ENCODE measurements around the gene DLL1. TPM values are rescaled to one million over a fixed set of nuclear protein-coding genes. Genes with fewer than 3 reads are reported as not detected.

DLL1 gene
- polyA plus RNA-seq, 2 of the 4 experiments (the other 2 are of a cell fraction): 0.05 to 0.15 TPM

DNA sequence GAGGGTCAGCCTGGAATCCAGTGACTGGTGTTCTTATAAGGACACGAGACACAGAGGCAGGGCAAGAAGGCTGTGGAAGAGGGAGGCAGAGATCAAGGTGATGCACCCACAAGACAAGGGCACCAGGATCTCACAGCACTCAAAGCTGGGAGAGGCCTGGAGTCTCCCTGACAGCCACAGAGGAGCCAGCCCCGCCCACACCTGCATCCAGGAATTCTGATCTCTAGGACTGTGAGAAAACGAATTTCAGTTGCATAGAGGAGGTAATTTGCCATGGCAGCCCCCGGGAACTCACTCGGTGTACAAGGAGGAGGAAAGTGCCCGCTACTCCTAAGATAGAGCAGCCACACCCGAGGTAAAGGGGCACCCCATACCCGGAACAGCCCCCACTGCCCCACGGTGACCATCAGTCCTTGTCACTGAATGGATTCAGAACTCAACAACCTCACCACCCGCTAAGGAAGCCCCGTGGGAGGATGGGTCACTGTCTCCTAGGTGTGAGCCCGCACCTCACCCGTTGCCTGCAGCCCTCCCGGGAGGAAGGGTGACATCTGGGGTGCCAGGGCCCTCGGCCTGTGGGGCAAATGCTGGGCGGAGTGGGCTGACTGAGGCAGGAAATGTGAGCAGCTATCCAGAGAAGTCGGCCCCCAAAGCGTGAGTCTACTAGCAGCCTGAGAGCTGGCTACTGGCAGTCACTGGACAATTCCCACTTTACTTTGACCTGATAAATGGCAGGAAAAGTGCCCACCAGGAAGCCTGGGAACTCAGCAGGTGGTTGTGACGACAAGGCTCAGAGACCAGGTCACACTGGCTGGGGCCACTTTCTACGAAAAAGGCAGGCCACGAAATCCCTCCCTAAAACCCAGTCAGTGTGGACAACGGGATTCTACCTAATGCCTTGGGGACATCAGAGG, 22.4 kb downstream of the DLL1 start:
- H3K4me1 ChIP-seq: no peaks in the 10 kb centered on the region
- H3K4me2 ChIP-seq: no peak overlapping the region
- FAIRE-seq (no peak), DNase-seq (ENCODE audit: low read depth in 1 of 2, low spot score in 1 of 2) (no peak), ATAC-seq (no peak)
- 63% methylated on average over 9 of the region's 22 CpGs for WGBS (ENCODE audit: missing lambda C conversion rate)
- no peak overlapping the region for H3K27ac ChIP-seq
- ChIA-PET POLR2A (no interaction called here), CTCF (interaction anchor here (0.7 to 1.0 kb wide), 2 partner anchors 437 to 439 kb away, joined by 3 read pairs; no protein-coding TSS in a partner anchor)
- H3K4me3 ChIP-seq: no peak overlapping the region
- no peaks in the 10 kb centered on the region for H3K9me3 ChIP-seq
- no peak for TF ChIP-seq PHF8 (IDR thresholded peaks at IDR 0.05; ENCODE audit: borderline replicate concordance, low read depth)
- TF ChIP-seq KDM5A (IDR thresholded peaks at IDR 0.05): no peak
- no peak for TF ChIP-seq CBX8 (IDR thresholded peaks at IDR 0.05)
- no peak for TF ChIP-seq ZC3H11A (IDR thresholded peaks at IDR 0.05)
- TF ChIP-seq ZSCAN20 (CRISPR knock-in tag; IDR thresholded peaks at IDR 0.05): no peak
- no peak for TF ChIP-seq CHD4 (IDR thresholded peaks at IDR 0.05; ENCODE audit: borderline replicate concordance)
- TF ChIP-seq, protein P1, sequence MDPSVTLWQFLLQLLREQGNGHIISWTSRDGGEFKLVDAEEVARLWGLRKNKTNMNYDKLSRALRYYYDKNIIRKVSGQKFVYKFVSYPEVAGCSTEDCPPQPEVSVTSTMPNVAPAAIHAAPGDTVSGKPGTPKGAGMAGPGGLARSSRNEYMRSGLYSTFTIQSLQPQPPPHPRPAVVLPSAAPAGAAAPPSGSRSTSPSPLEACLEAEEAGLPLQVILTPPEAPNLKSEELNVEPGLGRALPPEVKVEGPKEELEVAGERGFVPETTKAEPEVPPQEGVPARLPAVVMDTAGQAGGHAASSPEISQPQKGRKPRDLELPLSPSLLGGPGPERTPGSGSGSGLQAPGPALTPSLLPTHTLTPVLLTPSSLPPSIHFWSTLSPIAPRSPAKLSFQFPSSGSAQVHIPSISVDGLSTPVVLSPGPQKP (IDR thresholded peaks at IDR 0.05; ENCODE audit: low read depth, low read length): no peak
- TF ChIP-seq EHMT2 (IDR thresholded peaks at IDR 0.05; ENCODE audit: low read depth): no peak

DNA sequence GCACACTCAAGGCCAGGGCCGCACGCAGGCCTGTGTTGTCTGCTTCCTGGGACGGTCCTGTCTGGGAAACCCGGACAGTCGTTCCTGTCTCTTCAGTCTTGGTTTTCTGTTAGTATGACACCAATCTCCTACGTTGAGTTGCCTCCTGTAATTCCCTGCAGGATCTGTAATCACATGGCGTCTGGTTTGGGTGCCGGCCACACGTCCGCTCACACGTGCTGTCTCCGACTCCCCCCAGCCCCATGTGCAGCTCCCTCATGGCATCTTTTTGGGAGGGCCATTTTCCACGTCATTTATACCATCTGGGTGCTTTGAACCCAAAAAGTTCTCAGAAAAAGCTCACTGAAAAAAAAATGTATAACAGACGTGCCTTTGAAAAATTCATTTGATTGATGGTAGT, 23.2 kb downstream of the DLL1 start:
- POLR2A ChIA-PET: no interaction called here
- Histone ChIP-seq H3K4me2 (no peak overlapping the region), H3K9me3 (no peaks in the 10 kb centered on the region), H3K4me1 (no peaks in the 10 kb centered on the region), H3K4me3 (no peak overlapping the region), H3K27ac (no peak overlapping the region)
- ATAC-seq (no peak), FAIRE-seq (no peak), DNase-seq (ENCODE audit: low read depth in 1 of 2, low spot score in 1 of 2) (no peak)
- CTCF ChIA-PET: interaction anchor here (1.0 kb wide), 1 partner anchor 437 kb away, joined by 3 read pairs; no protein-coding TSS in a partner anchor
- TF ChIP-seq HEYL (CRISPR knock-in tag; IDR thresholded peaks at IDR 0.05) (no peak), RAD21 (conservative IDR thresholded peaks at IDR 0.05 in 1 of 2, IDR thresholded peaks at IDR 0.05 in 1 of 2) (no peak), RFX5 (IDR thresholded peaks at IDR 0.05) (no peak), NFE2L2 (conservative IDR thresholded peaks at IDR 0.05; ENCODE audit: low read length) (no peak), FOSB (CRISPR knock-in tag; IDR thresholded peaks at IDR 0.05) (no peak), EHF (CRISPR knock-in tag; IDR thresholded peaks at IDR 0.05) (no peak)
- TF ChIP-seq, protein P2, sequence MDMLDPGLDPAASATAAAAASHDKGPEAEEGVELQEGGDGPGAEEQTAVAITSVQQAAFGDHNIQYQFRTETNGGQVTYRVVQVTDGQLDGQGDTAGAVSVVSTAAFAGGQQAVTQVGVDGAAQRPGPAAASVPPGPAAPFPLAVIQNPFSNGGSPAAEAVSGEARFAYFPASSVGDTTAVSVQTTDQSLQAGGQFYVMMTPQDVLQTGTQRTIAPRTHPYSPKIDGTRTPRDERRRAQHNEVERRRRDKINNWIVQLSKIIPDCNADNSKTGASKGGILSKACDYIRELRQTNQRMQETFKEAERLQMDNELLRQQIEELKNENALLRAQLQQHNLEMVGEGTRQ (IDR thresholded peaks at IDR 0.05): no peak
- TF ChIP-seq, protein P1 (IDR thresholded peaks at IDR 0.05; ENCODE audit: low read depth, low read length): no peak
- TF ChIP-seq, protein P3, sequence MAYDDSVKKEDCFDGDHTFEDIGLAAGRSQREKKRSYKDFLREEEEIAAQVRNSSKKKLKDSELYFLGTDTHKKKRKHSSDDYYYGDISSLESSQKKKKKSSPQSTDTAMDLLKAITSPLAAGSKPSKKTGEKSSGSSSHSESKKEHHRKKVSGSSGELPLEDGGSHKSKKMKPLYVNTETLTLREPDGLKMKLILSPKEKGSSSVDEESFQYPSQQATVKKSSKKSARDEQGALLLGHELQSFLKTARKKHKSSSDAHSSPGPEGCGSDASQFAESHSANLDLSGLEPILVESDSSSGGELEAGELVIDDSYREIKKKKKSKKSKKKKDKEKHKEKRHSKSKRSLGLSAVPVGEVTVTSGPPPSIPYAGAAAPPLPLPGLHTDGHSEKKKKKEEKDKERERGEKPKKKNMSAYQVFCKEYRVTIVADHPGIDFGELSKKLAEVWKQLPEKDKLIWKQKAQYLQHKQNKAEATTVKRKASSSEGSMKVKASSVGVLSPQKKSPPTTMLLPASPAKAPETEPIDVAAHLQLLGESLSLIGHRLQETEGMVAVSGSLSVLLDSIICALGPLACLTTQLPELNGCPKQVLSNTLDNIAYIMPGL (CRISPR knock-in tag; IDR thresholded peaks at IDR 0.05; ENCODE audit: borderline replicate concordance): no peak
- TF ChIP-seq, protein P4, sequence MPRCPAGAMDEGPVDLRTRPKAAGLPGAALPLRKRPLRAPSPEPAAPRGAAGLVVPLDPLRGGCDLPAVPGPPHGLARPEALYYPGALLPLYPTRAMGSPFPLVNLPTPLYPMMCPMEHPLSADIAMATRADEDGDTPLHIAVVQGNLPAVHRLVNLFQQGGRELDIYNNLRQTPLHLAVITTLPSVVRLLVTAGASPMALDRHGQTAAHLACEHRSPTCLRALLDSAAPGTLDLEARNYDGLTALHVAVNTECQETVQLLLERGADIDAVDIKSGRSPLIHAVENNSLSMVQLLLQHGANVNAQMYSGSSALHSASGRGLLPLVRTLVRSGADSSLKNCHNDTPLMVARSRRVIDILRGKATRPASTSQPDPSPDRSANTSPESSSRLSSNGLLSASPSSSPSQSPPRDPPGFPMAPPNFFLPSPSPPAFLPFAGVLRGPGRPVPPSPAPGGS (IDR thresholded peaks at IDR 0.05): no peak
- 56% methylated on average over 14 of the region's 14 CpGs for WGBS (ENCODE audit: missing lambda C conversion rate)
